Measurements from ENCODE around the gene KAT6B. TPM values are rescaled to one million over a fixed set of nuclear protein-coding genes. Genes with fewer than 3 reads are reported as not detected.
"Not testable (repeated sequence)": the region's sequence is repeated elsewhere in the genome, so short reads cannot be mapped to it uniquely, and the experiment has no call there.

The KAT6B gene
- total RNA-seq, result 10 to 100 TPM; 13.2 to 52.3 (median 20.8) TPM

DNA sequence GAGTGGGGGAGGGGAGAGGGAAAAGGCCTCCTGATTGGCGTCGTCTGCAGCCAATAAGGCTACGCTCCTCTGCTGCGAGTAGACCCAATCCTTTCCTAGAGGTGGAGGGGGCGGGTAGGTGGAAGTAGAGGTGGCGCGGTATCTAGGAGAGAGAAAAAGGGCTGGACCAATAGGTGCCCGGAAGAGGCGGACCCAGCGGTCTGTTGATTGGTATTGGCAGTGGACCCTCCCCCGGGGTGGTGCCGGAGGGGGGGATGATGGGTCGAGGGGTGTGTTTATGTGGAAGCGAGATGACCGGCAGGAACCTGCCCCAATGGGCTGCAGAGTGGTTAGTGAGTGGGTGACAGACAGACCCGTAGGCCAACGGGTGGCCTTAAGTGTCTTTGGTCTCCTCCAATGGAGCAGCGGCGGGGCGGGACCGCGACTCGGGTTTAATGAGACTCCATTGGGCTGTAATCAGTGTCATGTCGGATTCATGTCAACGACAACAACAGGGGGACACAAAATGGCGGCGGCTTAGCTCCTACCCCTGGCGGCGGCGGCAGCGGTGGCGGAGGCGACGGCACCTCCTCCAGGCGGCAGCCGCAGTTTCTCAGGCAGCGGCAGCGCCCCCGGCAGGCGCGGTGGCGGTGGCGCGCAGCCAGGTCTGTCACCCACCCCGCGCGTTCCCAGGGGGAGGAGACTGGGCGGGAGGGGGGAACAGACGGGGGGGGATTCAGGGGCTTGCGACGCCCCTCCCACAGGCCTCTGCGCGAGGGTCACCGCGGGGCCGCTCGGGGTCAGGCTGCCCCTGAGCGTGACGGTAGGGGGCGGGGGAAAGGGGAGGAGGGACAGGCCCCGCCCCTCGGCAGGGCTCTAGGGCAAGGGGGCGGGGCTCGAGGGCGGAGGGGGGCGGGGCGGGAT lies at the start of gene KAT6B:
Gene KAT6B, plus strand, starts transcription at position 459 of the 903 bp plus-strand sequence. CDS start 16,258 bp downstream, outside the sequence.
- Histone ChIP-seq H3K4me1 (replicated peaks in 1 of 2) (peaks cover 11 to 12% of the 10 kb centered on the region in 2 donors), H3K27ac (peak within 1 kb of the TSS; percentile 99 to 100), H3K4me3 (peak within 1 kb of the TSS; percentile 72 to 91 (median 81))
- ATAC-seq (replicated peaks in 6 of 8), result peak; percentile 86 to 90 (median 86)
- WGBS, 10 experiments, result 0% methylated on average over 1 to 6 of the region's 67 CpGs; no CpG with 5 or more reads in 7 of the 10 experiments
- in situ Hi-C loops (cut with MboI; ENCODE audit: low pct_unique_long_range_greater_than_20kb in 2 of 9, low sequenced_read_pairs in 9 of 9, unreplicated experiment in 9 of 9), result loop anchor here in 1 of 9 experiments (25.0 kb wide), 1 partner anchor 564 kb away; no protein-coding TSS in a partner anchor

GRCh38 chr10:74778436-74779094 lies 47.8 kb upstream of the KAT6B start:
- Histone ChIP-seq H3K4me1 (replicated peaks in 1 of 2) (no peaks in the 10 kb centered on the region), H3K27ac (no peak overlapping the region), H3K4me3 (no peak overlapping the region)
- ATAC-seq (replicated peaks in 6 of 8), result peak in 1 of 8 experiments; percentile 55
- WGBS, 10 experiments, result 60 to 100% (median 95%) methylated on average over 1 to 5 of the region's 12 CpGs; no CpG with 5 or more reads in 1 of the 10 experiments
- in situ Hi-C loops (cut with MboI; ENCODE audit: low pct_unique_long_range_greater_than_20kb in 2 of 9, low sequenced_read_pairs in 9 of 9, unreplicated experiment in 9 of 9), result no loop called here

- H3K4me1 ChIP-seq (replicated peaks in 1 of 2); H3K27ac ChIP-seq; H3K4me3 ChIP-seq; in situ Hi-C loops (cut with MboI; ENCODE audit: low pct_unique_long_range_greater_than_20kb in 2 of 9, low sequenced_read_pairs in 9 of 9, unreplicated experiment in 9 of 9): not testable (repeated sequence)
- ATAC-seq (replicated peaks in 6 of 8), result peak in 3 of 8 experiments; percentile 64 to 88 (median 77)
- 40 to 100% (median 83%) methylated on average over 1 to 4 of the region's 4 CpGs; no CpG with 5 or more reads in 4 of the 10 experiments for WGBS, 10 experiments
Measured at GRCh38 chr10:74781870-74782269, 44.5 kb upstream of the KAT6B start.

GRCh38 chr10:74784462-74784861 lies 41.9 kb upstream of the KAT6B start:
- no peak for ATAC-seq (replicated peaks in 6 of 8)
- 89 to 100% (median 100%) methylated on average over 1 of the region's 1 CpG; no CpG with 5 or more reads in 7 of the 10 experiments for WGBS, 10 experiments
- Histone ChIP-seq H3K27ac (no peak overlapping the region), H3K4me3 (no peak overlapping the region), H3K4me1 (replicated peaks in 1 of 2) (no peaks in the 10 kb centered on the region)
- in situ Hi-C loops (cut with MboI; ENCODE audit: low pct_unique_long_range_greater_than_20kb in 2 of 9, low sequenced_read_pairs in 9 of 9, unreplicated experiment in 9 of 9), result no loop called here

DNA sequence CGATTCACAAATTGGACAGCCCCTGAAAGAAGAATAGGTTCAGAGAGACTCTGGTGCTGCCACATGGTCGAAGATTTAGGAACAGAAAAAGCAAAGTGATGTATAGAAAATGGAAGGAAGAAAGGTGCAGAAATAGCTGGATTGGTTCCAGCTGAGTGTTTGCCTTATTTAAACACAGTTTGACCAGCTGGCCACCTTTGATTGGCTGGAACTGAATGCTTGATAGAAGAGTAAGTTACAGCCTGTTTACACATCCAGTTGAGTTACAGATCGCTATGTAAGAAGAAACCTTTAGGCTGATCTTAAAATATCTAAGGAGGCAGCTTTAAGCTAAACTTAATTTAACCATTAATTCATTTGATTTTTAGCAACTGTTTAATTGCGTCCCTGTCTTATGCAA lies 40.3 kb upstream of the KAT6B start:
- Histone ChIP-seq H3K4me3 (no peak overlapping the region), H3K4me1 (replicated peaks in 1 of 2) (no peaks in the 10 kb centered on the region), H3K27ac (no peak overlapping the region)
- in situ Hi-C loops (cut with MboI; ENCODE audit: low pct_unique_long_range_greater_than_20kb in 2 of 9, low sequenced_read_pairs in 9 of 9, unreplicated experiment in 9 of 9), result no loop called here
- 52 to 100% (median 78%) methylated on average over 1 to 4 of the region's 4 CpGs for WGBS, 10 experiments
- ATAC-seq (replicated peaks in 6 of 8), result no peak

DNA sequence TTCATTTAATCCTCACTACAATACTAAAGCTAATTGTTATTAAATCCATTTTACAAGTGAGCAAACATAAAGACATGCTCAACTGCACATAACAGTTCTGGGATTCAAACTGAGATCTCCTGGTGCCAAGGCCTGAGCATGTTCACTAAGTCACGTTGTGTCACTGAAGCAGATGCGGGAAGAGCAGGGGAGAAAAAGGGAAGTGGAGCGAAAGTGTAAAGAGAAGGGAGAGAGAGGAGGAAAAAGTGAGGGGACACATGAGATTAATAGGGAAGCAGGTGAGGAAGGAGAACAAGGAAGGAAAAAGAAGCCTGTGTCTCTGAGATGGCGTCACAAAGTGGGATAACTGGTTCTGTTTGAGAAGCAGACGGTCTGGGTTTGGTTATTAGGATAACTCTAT lies 38.9 kb upstream of the KAT6B start:
- H3K4me3 ChIP-seq, result no peak overlapping the region
- no peaks in the 10 kb centered on the region for H3K4me1 ChIP-seq (replicated peaks in 1 of 2)
- no peak overlapping the region for H3K27ac ChIP-seq
- in situ Hi-C loops (cut with MboI; ENCODE audit: low pct_unique_long_range_greater_than_20kb in 2 of 9, low sequenced_read_pairs in 9 of 9, unreplicated experiment in 9 of 9), result no loop called here
- no peak for ATAC-seq (replicated peaks in 6 of 8)
- WGBS, 10 experiments, result 69 to 100% (median 93%) methylated on average over 1 to 5 of the region's 5 CpGs; no CpG with 5 or more reads in 1 of the 10 experiments

DNA sequence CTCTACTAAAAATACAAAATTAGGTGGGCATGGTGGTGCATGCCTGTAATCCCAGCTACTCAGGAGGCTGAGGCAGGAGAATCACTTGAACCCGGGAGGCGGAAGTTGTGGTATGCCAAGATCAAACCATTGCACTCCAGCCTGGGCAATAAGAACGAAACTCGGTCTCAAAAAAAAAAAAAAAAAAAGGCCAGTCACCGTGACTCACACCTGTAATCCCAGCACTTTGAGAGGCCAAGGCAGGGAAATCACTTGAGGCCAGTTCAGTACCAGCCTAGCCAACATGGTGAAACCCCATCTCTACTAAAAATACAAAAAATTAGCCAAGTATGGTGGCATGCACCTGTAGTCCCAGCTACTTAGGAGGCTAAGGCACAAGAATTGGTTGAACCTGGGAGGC lies 34.4 kb upstream of the KAT6B start:
- H3K4me3 ChIP-seq; in situ Hi-C loops (cut with MboI; ENCODE audit: low pct_unique_long_range_greater_than_20kb in 2 of 9, low sequenced_read_pairs in 9 of 9, unreplicated experiment in 9 of 9); ATAC-seq (replicated peaks in 6 of 8); H3K27ac ChIP-seq; H3K4me1 ChIP-seq (replicated peaks in 1 of 2): not testable (repeated sequence)
- 40 to 100% (median 97%) methylated on average over 1 to 5 of the region's 5 CpGs; no CpG with 5 or more reads in 4 of the 10 experiments for WGBS, 10 experiments

DNA sequence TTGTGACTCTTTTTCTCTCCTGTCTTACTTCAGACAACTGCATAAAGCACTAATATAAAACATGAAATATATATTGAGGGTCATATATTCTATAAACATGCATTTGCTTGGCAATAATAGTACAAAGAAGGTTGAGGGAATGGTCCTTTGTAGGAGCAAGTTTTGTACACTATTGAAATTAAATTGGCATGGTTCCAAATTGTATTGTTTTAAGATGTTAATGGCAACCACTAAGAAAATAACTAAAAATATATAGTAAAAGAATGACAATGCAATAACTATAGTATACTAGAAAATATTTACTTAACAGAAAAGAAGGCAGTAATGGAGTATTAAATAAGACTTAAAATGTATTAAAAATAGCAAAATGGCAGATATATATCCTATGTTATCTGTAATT lies 33.7 kb upstream of the KAT6B start:
- Histone ChIP-seq H3K27ac (no peak overlapping the region), H3K4me1 (replicated peaks in 1 of 2) (no peaks in the 10 kb centered on the region), H3K4me3 (no peak overlapping the region)
- in situ Hi-C loops (cut with MboI; ENCODE audit: low pct_unique_long_range_greater_than_20kb in 2 of 9, low sequenced_read_pairs in 9 of 9, unreplicated experiment in 9 of 9), result no loop called here
- ATAC-seq (replicated peaks in 6 of 8), result no peak

DNA sequence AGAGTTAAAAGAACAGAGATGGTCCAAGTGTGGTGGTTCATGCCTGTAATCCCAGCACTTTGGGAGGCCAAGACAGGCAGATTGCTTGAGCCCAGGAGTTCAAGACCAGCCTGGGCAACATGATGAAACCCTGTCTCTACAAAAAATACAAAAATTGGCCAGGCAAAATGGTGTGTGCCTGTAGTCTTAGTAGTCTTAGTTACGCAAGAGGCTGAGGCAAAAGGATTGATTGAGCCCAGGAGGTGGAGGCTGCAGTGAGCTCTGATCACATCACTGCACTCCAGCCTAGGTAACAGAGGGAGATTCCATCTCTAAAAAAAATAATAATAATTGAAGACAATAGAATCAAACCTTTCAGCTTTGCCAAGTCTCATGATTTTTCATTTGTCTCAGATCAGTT lies 33.2 kb upstream of the KAT6B start:
- 80 to 100% (median 100%) methylated on average over 1 of the region's 1 CpG; no CpG with 5 or more reads in 4 of the 10 experiments for WGBS, 10 experiments
- H3K4me1 ChIP-seq (replicated peaks in 1 of 2); in situ Hi-C loops (cut with MboI; ENCODE audit: low pct_unique_long_range_greater_than_20kb in 2 of 9, low sequenced_read_pairs in 9 of 9, unreplicated experiment in 9 of 9); H3K27ac ChIP-seq; ATAC-seq (replicated peaks in 6 of 8); H3K4me3 ChIP-seq: not testable (repeated sequence)

- in situ Hi-C loops (cut with MboI; ENCODE audit: low pct_unique_long_range_greater_than_20kb in 2 of 9, low sequenced_read_pairs in 9 of 9, unreplicated experiment in 9 of 9), result no loop called here
- WGBS, 10 experiments, result 0 to 100% (median 84%) methylated on average over 1 of the region's 1 CpG; no CpG with 5 or more reads in 4 of the 10 experiments
- Histone ChIP-seq H3K4me3 (no peak overlapping the region), H3K27ac (no peak overlapping the region), H3K4me1 (replicated peaks in 1 of 2) (no peaks in the 10 kb centered on the region)
- ATAC-seq (replicated peaks in 6 of 8), result no peak
Measured at GRCh38 chr10:74794531-74794930, 31.9 kb upstream of the KAT6B start.

DNA sequence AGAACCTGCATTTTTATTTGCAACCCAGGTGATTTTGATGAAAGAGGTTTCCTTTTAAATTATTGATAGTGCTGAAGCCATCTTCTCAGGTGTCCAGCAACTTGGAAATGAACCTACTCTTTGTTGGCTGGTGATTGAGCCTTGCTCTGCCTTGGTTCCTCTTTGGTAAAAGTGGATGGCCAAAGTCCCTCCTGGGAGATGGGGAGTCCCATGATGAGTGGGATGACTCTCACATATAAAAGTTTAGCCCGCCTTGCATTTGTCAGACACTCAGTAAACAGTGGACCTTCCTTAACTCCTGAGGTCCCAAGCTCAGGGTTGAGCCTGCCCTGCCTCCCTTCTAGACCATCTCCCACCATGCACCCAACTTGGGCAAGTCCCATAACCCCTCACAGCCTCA lies 28.9 kb upstream of the KAT6B start:
- H3K4me3 ChIP-seq, result no peak overlapping the region
- ATAC-seq (replicated peaks in 6 of 8), result no peak
- WGBS, 10 experiments, result 13 to 100% (median 65%) methylated on average over 1 of the region's 1 CpG; no CpG with 5 or more reads in 6 of the 10 experiments
- no peaks in the 10 kb centered on the region for H3K4me1 ChIP-seq (replicated peaks in 1 of 2)
- no peak overlapping the region for H3K27ac ChIP-seq
- in situ Hi-C loops (cut with MboI; ENCODE audit: low pct_unique_long_range_greater_than_20kb in 2 of 9, low sequenced_read_pairs in 9 of 9, unreplicated experiment in 9 of 9), result no loop called here

DNA sequence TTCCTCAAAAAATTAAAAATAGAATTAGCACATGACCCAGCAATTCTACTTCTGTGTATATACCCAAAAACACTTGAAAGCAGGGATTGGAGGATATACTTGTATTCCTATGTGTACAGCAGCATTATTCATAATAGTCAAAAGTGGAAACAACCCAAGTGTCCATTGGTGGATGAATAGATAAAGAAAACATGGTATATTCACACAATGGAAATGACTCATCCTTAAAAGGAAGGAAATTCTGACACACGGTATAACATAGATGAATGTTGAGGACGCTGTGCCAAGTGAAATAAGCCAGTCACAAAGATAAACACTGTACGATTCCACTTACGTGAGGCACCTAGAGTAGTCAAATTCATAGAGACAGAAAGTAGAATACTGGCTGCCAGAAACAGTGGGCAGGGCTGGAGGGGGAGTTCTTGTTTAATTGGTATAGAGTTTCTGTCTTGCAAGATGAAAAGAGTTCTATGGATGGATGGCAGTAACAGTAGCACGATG lies 26.6 kb upstream of the KAT6B start:
- Histone ChIP-seq H3K27ac (no peak overlapping the region), H3K4me1 (replicated peaks in 1 of 2) (no peaks in the 10 kb centered on the region), H3K4me3 (no peak overlapping the region)
- 41 to 100% (median 88%) methylated on average over 1 to 5 of the region's 5 CpGs for WGBS, 10 experiments
- ATAC-seq (replicated peaks in 6 of 8), result no peak
- in situ Hi-C loops (cut with MboI; ENCODE audit: low pct_unique_long_range_greater_than_20kb in 2 of 9, low sequenced_read_pairs in 9 of 9, unreplicated experiment in 9 of 9), result loop anchor here in 1 of 9 experiments (25.0 kb wide), 1 partner anchor 537 kb away; no protein-coding TSS in a partner anchor

DNA sequence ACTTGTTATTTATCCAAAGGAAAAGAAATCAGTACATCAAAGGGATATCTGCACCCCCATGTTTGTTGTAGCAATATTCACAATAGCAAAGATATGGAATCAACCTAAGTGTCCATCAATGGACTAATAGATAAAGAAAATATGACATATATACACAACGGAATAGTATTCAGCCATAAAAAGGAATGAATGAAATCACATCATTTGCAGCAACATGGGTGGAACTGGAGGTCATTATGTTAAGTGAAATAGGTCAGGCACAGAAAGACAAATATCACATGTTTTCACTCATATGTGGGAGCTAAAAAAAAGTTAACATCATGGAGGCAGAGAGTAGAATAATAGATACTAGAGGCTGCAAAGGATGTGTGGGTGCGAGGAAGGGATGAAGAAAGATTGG lies 25.0 kb upstream of the KAT6B start:
- in situ Hi-C loops (cut with MboI; ENCODE audit: low pct_unique_long_range_greater_than_20kb in 2 of 9, low sequenced_read_pairs in 9 of 9, unreplicated experiment in 9 of 9), result loop anchor here in 1 of 9 experiments (25.0 kb wide), 1 partner anchor 539 kb away; no protein-coding TSS in a partner anchor
- no peak for ATAC-seq (replicated peaks in 6 of 8)
- WGBS, 10 experiments, result 62 to 95% (median 92%) methylated on average over 1 to 2 of the region's 2 CpGs
- Histone ChIP-seq H3K4me1 (replicated peaks in 1 of 2) (no peaks in the 10 kb centered on the region), H3K4me3 (no peak overlapping the region), H3K27ac (no peak overlapping the region)
